HG03571 (cell line): ENCODE measurements around the gene CHRND.
"Not testable (repeated sequence)": the region's sequence is repeated elsewhere in the genome, so short reads cannot be mapped to it uniquely, and the experiment has no call there.

Source experiments
- ATAC-seq: cut with Tn5 transposase; IDR thresholded peaks from one replicate; pipeline ENCODE4 v1.9.1; 2021; ENCODE audit not compliant: unreplicated experiment

CHRND gene

GRCh38 chr2:232570481-232570880 is 44.5 kb downstream of the CHRND start:
- not testable (repeated sequence) for ATAC-seq

DNA sequence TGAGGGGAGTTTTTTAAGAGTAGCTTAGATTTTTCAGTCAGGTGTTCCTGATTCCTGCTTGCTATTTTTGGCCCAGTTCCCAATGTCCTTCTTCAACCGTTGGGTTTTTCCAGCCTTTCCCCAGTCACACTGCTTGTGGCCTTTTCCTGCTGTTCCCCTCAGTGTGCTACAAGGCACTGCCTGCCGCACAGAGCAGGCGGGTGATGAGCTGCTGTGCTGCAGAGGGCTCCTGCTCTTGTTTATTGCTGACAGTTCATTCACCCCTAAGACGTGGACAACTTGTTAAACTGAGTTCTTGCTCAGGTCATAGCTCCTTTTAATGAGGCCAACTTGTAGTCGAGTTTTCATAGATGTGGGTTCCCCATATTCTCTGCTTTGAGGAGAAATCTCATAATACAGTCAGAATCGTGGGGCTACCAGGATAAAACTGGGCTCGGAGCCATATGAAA is 45.1 kb downstream of the CHRND start:
- ATAC-seq = no peak

DNA sequence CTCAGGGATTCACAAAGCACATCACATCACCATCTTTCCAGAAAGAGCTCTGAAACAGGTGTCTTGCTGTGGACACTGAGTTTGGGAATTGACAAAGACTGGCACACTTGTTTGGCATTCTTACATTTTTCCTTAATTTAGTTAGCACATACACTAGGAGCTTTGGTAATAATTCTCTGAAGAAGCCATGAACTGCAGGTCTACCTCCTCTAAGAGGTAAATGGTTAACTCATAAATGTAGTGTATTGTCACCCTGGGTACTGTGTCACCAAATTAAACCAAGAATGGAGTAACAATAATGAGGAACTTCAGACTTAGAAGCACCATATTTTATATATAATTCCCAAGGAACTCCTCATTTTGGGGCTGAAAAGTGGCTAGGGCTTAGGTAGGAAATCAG is 47.1 kb downstream of the CHRND start:
- ATAC-seq = no peak

DNA sequence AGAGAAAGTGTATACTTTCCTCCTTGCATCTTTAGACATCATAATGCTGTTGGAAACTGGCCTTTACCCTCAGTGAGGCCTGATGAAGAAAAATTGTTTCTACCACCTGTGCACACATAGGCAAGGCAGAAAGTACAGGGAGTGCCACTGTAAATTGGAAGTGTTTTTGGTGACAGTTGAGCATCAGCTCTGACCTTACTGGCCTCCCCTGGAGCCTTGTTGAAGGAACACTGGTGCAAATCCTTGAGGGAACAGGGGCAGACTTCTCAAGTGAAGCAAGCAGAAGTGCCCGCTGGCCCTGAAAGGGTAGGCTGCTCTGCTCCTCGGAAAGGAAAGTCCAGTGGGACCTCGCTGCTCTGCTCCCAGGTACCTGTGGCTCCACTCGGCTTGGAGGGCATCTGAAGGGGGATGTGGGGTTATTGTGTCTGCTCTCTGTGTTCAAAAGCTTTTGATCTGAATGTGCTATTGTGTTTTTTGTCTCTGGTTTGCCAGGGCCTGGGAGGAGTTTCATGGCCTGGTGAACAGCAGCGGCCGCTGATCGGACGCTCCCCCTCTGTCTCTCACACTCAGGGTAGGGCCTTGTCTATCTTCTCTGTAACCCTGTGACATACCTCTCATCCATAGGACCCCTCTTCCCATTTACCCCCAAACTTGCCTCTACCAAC is 47.9 kb downstream of the CHRND start:
- no peak for ATAC-seq

DNA sequence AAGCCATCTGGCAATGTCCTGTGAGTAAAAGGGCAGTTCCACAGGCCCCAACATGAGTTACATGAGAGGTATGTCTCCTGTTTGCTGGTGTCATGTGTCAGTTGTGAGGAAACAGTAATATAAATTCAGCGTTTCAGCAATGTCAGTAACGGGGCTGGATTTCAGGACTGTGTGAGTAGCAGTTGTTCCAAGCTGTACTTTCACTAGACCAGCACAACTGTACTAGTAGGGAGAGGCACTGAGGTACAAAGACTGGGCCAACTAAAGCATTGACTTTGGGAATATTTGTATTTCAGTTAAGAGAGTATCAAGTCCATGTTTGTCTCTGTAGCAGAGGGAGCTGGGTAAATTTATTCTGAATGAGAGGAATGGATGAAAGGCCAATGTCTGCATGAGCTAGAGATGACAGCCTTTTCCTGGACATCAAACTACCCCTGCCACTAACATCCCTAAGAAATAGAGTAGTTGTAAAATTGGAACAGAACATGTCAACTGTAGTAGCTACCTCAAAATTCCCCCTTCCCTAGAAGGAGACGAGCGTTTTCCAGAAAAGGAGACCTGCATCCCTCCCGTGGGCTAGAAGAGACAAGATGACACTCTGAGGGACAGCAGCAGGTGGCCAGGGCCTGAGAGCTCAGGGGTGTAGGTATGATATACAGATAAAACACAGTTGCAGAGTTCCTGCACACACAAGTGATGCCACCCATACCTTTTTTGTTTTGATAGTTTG is 48.9 kb downstream of the CHRND start:
- ATAC-seq = no peak

GRCh38 chr2:232575404-232575746 is 49.4 kb downstream of the CHRND start:
- ATAC-seq = no peak

- ATAC-seq = no peak
These were observed 51.0 kb downstream of the CHRND start for GRCh38 chr2:232576995-232577394.

GRCh38 chr2:232577841-232578240 is 51.9 kb downstream of the CHRND start:
- no peak for ATAC-seq

DNA sequence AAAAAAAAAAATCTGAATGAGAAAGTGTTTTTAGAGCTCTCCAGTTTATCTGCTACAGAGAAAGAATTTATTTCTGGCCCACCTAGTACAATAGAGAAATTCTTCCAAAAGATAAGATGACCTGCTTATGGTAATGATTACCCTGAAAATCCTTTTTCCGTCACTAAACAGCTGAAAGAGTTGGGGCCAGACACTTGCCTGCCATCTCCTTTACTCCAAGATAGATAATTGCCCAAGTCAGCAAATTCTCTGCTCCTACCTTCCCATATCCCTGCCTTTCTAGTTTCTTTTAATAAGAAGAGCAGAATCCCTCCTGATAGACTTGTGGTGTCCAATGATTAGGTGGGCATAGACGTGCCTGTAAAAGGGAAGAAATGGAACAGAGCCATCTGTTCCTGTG is 52.7 kb downstream of the CHRND start:
- no peak for ATAC-seq

- ATAC-seq = no peak
These were observed 54.7 kb downstream of the CHRND start for GRCh38 chr2:232580648-232580981.

DNA sequence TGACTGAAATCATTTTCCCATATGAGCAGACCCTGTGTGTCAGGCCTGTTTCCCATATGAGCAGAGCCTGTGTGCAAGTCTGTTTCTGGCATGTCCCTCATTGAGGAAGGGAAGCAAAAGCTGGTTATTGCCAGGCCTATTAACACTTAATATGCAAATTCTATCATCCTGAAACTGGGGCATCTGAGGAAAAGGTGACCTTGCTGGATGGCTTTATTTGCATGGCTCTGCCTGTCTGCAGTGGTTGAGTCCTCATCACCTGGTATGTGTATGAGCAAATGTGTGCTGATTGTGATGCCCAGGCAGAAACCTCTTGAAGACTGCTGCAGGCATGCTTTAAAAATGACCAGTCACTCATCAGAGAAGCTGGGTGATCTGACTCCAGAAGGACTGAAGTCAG is 55.8 kb downstream of the CHRND start:
- no peak for ATAC-seq

DNA sequence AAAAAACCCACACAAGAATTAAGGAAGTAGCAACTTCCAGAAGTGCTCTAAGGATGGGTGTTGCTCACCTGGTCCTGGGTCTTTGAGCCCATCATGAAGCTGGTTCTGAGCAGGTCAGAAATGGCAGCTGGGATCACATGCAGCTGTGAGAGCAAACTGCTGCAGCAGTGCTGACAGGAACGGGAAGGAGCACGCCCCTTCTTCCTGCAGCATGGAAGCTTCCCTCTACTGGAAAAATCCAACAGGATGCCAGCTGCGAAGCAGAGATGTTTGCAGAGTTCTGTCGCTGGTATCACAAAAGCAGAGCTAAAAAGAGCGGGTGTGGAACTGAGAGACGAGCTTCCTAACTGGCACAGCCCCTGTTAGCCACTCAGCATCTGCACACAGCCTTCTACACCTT is 58.3 kb downstream of the CHRND start:
- ATAC-seq = no peak
